T47D (cell line): Measurements from ENCODE around the gene RAB5IF.
"Not testable (repeated sequence)": the region's sequence is repeated elsewhere in the genome, so short reads cannot be mapped to it uniquely, and the experiment has no call there.

Experiments used
- DNase-seq, 2 experiments: peaks; one replicate each; pipeline versions ENCODE4 v3.0.0 to v3.0.0-alpha.2; 2011 to 2012; ENCODE audit warnings: low read depth in 1 of 2, low spot score in 1 of 2
- JUND ChIP-seq: IDR thresholded peaks from 2 replicates; pipeline ENCODE4 v1.6.1; 2012; ENCODE audit warnings: low read depth
- in situ Hi-C: cut with HindIII; loops from 2 replicates; pipeline ENCODE4 v1.10.0; 2016; ENCODE audit warnings: low sequenced_read_pairs, low pct_unique_long_range_greater_than_20kb

RAB5IF gene

GRCh38 chr20:36624068-36624943 is 18.7 kb downstream of the RAB5IF start:
- DNase-seq = no peak
- in situ Hi-C loops = no loop called here
- no peak for TF ChIP-seq JUND

- DNase-seq = no peak
- no peak for TF ChIP-seq JUND
- in situ Hi-C loops = no loop called here
Measured at GRCh38 chr20:36624944-36625324, 19.4 kb downstream of the RAB5IF start.

- no peak for TF ChIP-seq JUND
- in situ Hi-C loops = no loop called here
Measured at GRCh38 chr20:36628076-36628475, 22.5 kb downstream of the RAB5IF start.

DNA sequence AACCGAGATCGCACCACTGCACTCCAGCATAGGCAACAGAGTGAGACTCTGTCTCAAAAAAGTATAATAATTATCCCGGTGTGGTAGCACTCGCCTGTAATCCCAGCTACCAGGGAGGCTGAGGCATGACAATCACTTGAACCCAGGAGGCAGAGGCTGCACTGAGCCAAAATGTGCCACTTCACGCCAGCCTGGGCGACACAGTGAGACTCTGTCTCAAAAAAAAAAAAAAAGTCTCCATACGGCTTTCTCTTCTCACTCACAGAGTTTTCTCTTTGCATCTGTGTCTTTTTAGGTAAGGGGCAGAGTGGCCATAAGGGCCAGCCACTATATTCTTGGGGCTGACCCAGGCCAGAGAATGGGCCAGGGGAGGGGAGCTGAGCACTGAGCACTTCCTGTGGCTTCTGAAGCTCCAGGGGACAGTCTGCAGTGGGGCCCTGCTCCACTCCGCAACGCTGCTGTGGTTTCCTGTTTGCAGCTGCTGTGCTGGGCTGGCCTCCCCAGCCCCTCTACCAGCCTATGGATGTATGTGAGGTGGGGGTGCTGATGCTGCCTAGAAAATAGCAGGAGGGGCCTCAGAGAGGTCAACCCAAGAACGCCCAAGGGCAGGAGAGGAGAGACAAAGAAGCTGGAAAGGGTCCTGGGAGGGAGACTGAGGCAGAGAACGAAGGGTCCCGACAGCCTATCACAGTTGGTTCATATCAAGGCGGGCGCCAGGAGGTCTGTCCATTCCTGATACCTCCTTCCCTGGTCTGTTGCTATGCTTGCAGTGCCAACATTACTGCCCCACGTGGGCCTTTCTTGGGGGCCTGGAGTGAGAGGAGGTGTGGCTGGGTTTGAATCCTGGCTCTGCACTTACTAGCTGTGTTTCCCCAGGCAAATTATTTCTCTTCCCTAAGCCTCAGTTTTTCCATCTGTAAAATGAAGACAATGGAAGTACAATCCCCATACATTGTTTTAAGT is 24.4 kb downstream of the RAB5IF start:
- no peak for DNase-seq
- in situ Hi-C loops = no loop called here
- no peak for TF ChIP-seq JUND

More at GRCh38 chr20:36628076-36628475, 22.5 kb downstream of the RAB5IF start:
- no peak for DNase-seq

GRCh38 chr20:36631646-36632045 is 26.1 kb downstream of the RAB5IF start:
- DNase-seq = no peak
- in situ Hi-C loops = no loop called here
- TF ChIP-seq JUND = no peak

DNA sequence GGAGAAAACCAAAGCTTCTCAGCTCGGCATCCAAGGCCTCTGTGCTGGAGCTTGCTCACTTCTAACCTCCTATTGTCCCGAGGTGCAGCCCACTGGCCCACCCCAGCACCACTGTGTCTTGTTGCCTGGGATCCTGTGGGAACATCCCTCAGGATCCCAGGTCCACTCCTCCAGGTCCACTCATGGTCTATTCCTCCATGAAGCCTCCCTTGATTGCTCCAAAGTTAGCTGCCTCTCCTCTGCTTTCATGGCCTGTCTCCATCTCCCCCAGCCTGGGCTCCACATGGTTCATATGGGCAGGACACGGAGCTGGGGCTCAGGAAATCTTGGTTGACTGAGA is 26.5 kb downstream of the RAB5IF start:
- DNase-seq = no peak
- in situ Hi-C loops = no loop called here
- TF ChIP-seq JUND = no peak

GRCh38 chr20:36632487-36633284 is 27.1 kb downstream of the RAB5IF start:
- peak in 1 of 2 experiments; percentile 54 for DNase-seq
- no peak for TF ChIP-seq JUND
- in situ Hi-C loops = no loop called here

DNA sequence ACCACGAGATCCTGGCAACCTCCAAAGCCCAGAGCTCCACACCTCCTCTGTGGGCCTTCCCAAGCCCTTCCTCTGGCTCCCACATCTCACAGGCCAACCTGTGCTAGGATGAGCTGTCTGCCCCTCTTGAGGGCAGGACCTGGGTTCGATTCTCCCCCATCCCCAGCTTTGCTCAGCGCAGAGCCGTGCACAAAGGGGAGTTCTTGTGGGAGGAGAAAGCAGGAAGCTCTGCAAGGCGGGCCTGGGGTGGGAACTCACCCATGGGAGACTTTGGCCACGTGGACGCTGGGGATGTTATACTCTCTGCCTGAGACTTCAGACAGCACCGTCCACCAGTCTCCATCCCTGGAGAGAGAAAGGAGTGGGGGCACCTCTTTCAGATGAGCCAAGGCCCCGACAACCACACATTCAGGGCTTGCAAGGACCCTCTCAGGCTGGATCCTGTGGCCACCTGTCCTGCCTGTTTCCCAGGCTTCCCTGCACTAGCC is 27.8 kb downstream of the RAB5IF start:
- no peak for DNase-seq
- TF ChIP-seq JUND = no peak
- in situ Hi-C loops = no loop called here

DNA sequence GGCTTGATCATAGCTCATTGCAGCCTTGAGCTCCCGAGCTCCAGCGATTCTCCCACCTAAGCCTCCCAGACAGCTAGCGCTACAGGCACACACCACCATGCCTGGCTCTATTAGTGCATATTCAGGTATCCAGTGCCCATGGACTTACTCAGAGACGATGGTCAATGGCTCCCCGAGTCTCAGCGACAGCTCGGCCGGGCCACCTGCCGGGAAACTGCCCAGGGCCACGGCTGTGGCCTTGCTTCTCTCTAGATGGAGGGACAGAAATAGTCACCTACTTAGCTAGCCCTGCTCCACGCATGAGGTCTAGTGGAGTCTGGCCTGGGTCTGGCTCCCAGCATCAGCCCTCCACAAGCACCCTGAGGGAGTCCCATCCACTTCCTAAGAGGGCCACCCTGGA is 28.8 kb downstream of the RAB5IF start:
- in situ Hi-C loops = no loop called here
- DNase-seq = no peak
- no peak for TF ChIP-seq JUND

- in situ Hi-C loops = not testable (repeated sequence)
Measured at GRCh38 chr20:36638876-36639400, 33.4 kb downstream of the RAB5IF start.

DNA sequence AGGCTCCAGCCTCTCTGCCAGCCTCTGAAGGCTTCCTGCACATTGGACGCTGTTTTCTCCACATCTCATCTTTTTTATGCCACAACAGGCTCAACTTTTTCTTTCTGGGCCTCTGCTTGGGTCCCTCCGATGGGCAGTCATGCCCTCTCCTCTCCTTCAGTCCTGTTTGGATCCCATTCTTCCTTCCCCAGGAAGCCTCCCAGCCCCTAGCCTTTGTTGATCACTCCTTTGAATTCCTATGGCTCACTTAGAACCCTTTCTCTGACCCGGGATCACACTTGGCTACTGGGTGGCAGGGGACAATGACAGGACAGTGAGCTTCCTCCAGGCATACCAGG is 35.9 kb downstream of the RAB5IF start:
- in situ Hi-C loops = no loop called here
- no peak for DNase-seq
- no peak for TF ChIP-seq JUND

More at GRCh38 chr20:36638876-36639400, 33.4 kb downstream of the RAB5IF start:
- DNase-seq = not testable (repeated sequence)

DNA sequence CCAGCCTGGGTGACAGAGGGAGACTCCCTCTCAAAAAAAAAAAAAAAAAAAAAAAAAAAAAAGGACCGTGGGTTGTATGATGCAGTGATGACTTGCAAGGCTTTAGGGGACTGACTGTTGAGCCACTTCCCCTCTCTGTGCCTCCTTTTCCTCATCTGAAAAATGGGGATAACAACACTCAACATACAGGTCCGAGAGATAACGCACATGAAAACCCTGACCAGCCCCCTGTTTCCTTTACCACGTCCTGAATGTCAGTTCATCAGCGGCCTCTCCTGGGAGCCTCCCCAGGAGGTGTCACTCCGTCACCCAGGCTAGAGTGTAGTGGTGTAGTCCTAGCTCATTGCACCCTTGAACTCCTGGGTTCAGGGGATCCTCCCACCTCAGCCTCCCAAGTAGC is 36.6 kb downstream of the RAB5IF start:
- TF ChIP-seq JUND = no peak
- in situ Hi-C loops = no loop called here
- no peak for DNase-seq
